DND-41 (cell line): Measurements from ENCODE around the gene DGKZ.

Experiments
- EZH2 ChIP-seq: IDR thresholded peaks from 3 replicates; pipeline ENCODE4 v1.6.1; 2012; ENCODE audit warnings: borderline replicate concordance, low read depth, mild to moderate bottlenecking, moderate library complexity, low read length, inconsistent platforms; ENCODE audit not compliant: severe bottlenecking
- TF ChIP-seq, protein P1 (sequence below): IDR thresholded peaks from 2 replicates; pipeline ENCODE4 v1.5.1; 2012; ENCODE audit warnings: borderline replicate concordance, low read length, moderate library complexity, mild to moderate bottlenecking; ENCODE audit not compliant: poor library complexity, severe bottlenecking; ENCODE audit errors: extremely low read depth

DNA sequence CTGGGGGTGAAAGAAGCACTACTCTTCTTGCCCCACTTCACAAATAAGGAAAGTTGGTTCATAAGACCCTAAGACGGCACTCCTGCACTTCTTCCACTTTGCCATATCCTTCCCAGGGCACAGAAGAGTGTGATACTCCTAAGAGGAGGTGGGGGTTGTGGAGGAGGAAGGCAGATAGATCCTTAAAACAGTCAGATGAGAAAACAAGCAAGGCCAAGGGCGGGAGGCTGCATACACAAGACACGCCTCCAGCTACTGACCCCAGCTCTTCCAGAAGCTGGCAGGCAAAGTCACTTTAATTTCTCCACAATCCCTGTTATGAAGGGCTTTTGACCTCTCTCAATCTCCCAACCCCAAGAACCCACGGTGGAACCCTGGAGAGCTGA is 46.0 kb downstream of the DGKZ start:
- TF ChIP-seq, protein P1, sequence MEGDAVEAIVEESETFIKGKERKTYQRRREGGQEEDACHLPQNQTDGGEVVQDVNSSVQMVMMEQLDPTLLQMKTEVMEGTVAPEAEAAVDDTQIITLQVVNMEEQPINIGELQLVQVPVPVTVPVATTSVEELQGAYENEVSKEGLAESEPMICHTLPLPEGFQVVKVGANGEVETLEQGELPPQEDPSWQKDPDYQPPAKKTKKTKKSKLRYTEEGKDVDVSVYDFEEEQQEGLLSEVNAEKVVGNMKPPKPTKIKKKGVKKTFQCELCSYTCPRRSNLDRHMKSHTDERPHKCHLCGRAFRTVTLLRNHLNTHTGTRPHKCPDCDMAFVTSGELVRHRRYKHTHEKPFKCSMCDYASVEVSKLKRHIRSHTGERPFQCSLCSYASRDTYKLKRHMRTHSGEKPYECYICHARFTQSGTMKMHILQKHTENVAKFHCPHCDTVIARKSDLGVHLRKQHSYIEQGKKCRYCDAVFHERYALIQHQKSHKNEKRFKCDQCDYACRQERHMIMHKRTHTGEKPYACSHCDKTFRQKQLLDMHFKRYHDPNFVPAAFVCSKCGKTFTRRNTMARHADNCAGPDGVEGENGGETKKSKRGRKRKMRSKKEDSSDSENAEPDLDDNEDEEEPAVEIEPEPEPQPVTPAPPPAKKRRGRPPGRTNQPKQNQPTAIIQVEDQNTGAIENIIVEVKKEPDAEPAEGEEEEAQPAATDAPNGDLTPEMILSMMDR = no peak
- TF ChIP-seq EZH2 = no peak
